Measurements from ENCODE around the gene PDE1A. TPM values are rescaled to one million over a fixed set of nuclear protein-coding genes. Genes with fewer than 3 reads are reported as not detected.

The PDE1A gene
- total RNA-seq, 1 experiment from 2014 or later, result 0.15 TPM

DNA sequence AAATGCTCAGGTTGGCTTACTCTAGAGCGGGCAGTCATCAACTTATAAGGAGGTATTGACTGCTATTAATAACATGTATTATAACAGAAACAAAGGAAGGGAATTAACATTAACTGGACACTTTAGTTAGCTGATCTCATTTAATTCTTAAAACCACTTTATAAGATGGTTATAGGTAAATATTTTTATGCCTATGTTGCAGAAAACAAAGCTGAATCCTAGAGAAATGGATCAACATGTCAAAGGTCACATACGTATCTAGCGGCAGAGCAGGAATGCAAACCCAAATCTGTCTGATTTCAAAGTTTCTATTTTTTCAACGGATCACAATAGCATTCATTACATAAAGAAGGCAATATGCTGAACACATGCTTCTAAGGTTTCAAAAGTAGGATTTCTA lies 200.0 kb downstream of the PDE1A start:
- no peaks in the 10 kb centered on the region for H3K4me1 ChIP-seq (ENCODE audit: low read length)
- no peaks in the 10 kb centered on the region for H4K20me1 ChIP-seq (ENCODE audit: insufficient read depth, low read depth, low read length)
- DNase-seq, result no peak
- no peaks in the 10 kb centered on the region for H3K9me2 ChIP-seq (replicated peaks; ENCODE audit: insufficient read depth, low read length)
- H3K79me2 ChIP-seq (ENCODE audit: low read length), result no peaks in the 10 kb centered on the region
- H3K9me3 ChIP-seq (ENCODE audit: low read length), result no peaks in the 10 kb centered on the region
- H2AFZ ChIP-seq (ENCODE audit: low read length), result no peak overlapping the region
- no peak overlapping the region for H3K4me2 ChIP-seq (ENCODE audit: low read depth, low read length, poor library complexity, severe bottlenecking)
- H3K27ac ChIP-seq (ENCODE audit: low read length), result no peak overlapping the region
- H3K9ac ChIP-seq (ENCODE audit: low read length), result no peak overlapping the region
- no peaks in the 10 kb centered on the region for H3K27me3 ChIP-seq (ENCODE audit: low read length)
- no peak overlapping the region for H3K4me3 ChIP-seq (ENCODE audit: low read length)
- H3K36me3 ChIP-seq (ENCODE audit: insufficient read depth, low read length), result no peaks in the 10 kb centered on the region

DNA sequence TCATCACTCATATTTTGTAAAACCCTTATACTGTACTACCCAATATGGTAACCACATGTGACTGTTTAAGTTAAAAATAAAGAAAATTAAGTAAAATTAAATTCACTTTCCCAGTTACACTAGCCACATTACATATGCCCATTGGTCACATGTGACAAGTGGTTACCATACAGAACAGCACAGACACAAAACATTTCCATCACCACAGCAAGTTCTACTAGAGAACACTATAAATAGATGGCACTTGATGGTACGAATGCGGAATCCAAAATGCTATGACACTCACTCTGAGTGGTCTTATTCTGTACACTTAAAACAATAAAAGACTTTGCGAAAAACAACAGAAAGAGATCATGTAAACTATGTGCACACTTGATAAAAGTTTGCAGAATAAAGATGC lies 202.2 kb downstream of the PDE1A start:
- no peaks in the 10 kb centered on the region for H3K9me3 ChIP-seq (ENCODE audit: low read length)
- no peaks in the 10 kb centered on the region for H3K36me3 ChIP-seq (ENCODE audit: insufficient read depth, low read length)
- H3K9me2 ChIP-seq (replicated peaks; ENCODE audit: insufficient read depth, low read length), result no peaks in the 10 kb centered on the region
- H3K4me3 ChIP-seq (ENCODE audit: low read length), result no peak overlapping the region
- no peaks in the 10 kb centered on the region for H4K20me1 ChIP-seq (ENCODE audit: insufficient read depth, low read depth, low read length)
- H3K9ac ChIP-seq (ENCODE audit: low read length), result no peak overlapping the region
- H3K27ac ChIP-seq (ENCODE audit: low read length), result no peak overlapping the region
- H3K4me2 ChIP-seq (ENCODE audit: low read depth, low read length, poor library complexity, severe bottlenecking), result no peak overlapping the region
- H3K79me2 ChIP-seq (ENCODE audit: low read length), result no peaks in the 10 kb centered on the region
- no peak overlapping the region for H2AFZ ChIP-seq (ENCODE audit: low read length)
- H3K27me3 ChIP-seq (ENCODE audit: low read length), result no peaks in the 10 kb centered on the region
- no peak for DNase-seq
- H3K4me1 ChIP-seq (ENCODE audit: low read length), result no peaks in the 10 kb centered on the region

- H3K27me3 ChIP-seq (ENCODE audit: low read length), result no peaks in the 10 kb centered on the region
- no peaks in the 10 kb centered on the region for H4K20me1 ChIP-seq (ENCODE audit: insufficient read depth, low read depth, low read length)
- H2AFZ ChIP-seq (ENCODE audit: low read length), result no peak overlapping the region
- H3K27ac ChIP-seq (ENCODE audit: low read length), result no peak overlapping the region
- no peaks in the 10 kb centered on the region for H3K36me3 ChIP-seq (ENCODE audit: insufficient read depth, low read length)
- H3K4me3 ChIP-seq (ENCODE audit: low read length), result no peak overlapping the region
- no peaks in the 10 kb centered on the region for H3K9me2 ChIP-seq (replicated peaks; ENCODE audit: insufficient read depth, low read length)
- H3K9ac ChIP-seq (ENCODE audit: low read length), result no peak overlapping the region
- H3K4me1 ChIP-seq (ENCODE audit: low read length), result no peaks in the 10 kb centered on the region
- no peaks in the 10 kb centered on the region for H3K79me2 ChIP-seq (ENCODE audit: low read length)
- no peaks in the 10 kb centered on the region for H3K9me3 ChIP-seq (ENCODE audit: low read length)
- H3K4me2 ChIP-seq (ENCODE audit: low read depth, low read length, poor library complexity, severe bottlenecking), result no peak overlapping the region
- DNase-seq, result no peak
Measured at GRCh38 chr2:182220998-182221397, 205.8 kb downstream of the PDE1A start.

DNA sequence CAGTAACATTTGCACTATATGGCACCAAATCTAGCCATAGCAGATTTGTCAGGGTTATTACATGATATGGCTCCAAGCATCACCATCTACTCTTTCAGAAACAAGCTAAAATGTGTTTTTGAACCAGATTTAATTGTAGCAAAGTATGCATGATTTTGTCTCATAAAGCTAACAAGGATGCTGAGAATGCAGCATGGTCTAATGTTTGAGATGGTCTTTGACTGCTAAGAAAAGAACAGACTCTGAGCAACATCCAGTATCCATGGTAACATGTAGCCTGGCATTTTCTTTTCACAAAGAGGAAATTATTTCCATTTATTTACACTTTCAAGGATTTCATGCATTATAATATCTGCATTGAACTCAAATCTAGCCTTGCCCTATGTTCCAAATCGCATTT lies 206.5 kb downstream of the PDE1A start:
- DNase-seq, result no peak
- Histone ChIP-seq H3K4me1 (ENCODE audit: low read length) (no peaks in the 10 kb centered on the region), H3K9ac (ENCODE audit: low read length) (no peak overlapping the region), H3K27ac (ENCODE audit: low read length) (no peak overlapping the region), H3K9me2 (replicated peaks; ENCODE audit: insufficient read depth, low read length) (no peaks in the 10 kb centered on the region), H3K9me3 (ENCODE audit: low read length) (no peaks in the 10 kb centered on the region), H3K27me3 (ENCODE audit: low read length) (no peaks in the 10 kb centered on the region), H3K79me2 (ENCODE audit: low read length) (no peaks in the 10 kb centered on the region), H3K4me2 (ENCODE audit: low read depth, low read length, poor library complexity, severe bottlenecking) (no peak overlapping the region), H3K36me3 (ENCODE audit: insufficient read depth, low read length) (no peaks in the 10 kb centered on the region), H2AFZ (ENCODE audit: low read length) (no peak overlapping the region), H3K4me3 (ENCODE audit: low read length) (no peak overlapping the region), H4K20me1 (ENCODE audit: insufficient read depth, low read depth, low read length) (no peaks in the 10 kb centered on the region)

- Histone ChIP-seq H3K9me3 (ENCODE audit: low read length) (no peaks in the 10 kb centered on the region), H3K4me3 (ENCODE audit: low read length) (no peak overlapping the region), H3K4me2 (ENCODE audit: low read depth, low read length, poor library complexity, severe bottlenecking) (no peak overlapping the region), H3K27me3 (ENCODE audit: low read length) (no peaks in the 10 kb centered on the region), H3K9me2 (replicated peaks; ENCODE audit: insufficient read depth, low read length) (no peaks in the 10 kb centered on the region), H2AFZ (ENCODE audit: low read length) (no peak overlapping the region), H3K4me1 (ENCODE audit: low read length) (0 out of 2 replicates have a peak, but pooled peaks cover 2% of the 10 kb centered on the region), H3K27ac (ENCODE audit: low read length) (no peak overlapping the region), H3K9ac (ENCODE audit: low read length) (no peak overlapping the region), H3K79me2 (ENCODE audit: low read length) (no peaks in the 10 kb centered on the region), H4K20me1 (ENCODE audit: insufficient read depth, low read depth, low read length) (no peaks in the 10 kb centered on the region), H3K36me3 (ENCODE audit: insufficient read depth, low read length) (no peaks in the 10 kb centered on the region)
- DNase-seq, result no peak
Measured at GRCh38 chr2:182210669-182211068, 216.2 kb downstream of the PDE1A start.

DNA sequence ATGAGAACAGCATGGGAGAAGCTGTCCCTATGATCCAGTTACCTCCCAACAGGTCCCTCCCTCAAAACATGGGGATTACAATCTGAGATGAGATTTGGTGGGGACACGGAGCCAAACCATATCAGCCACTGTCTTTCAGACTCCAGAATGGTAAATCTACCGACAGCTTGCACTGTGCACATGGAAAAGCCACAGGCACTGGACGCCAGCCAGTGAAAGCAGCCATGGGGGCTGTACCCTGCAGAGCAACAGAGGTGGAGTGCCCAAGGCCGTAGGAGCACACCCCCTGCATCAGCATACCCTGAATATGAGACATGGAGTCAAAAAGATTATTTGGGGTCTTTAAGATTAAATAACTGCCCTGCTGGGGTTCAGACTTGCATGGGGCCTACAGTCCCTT lies 218.4 kb downstream of the PDE1A start:
- Histone ChIP-seq H3K4me3 (ENCODE audit: low read length) (no peak overlapping the region), H3K36me3 (ENCODE audit: insufficient read depth, low read length) (no peaks in the 10 kb centered on the region), H3K79me2 (ENCODE audit: low read length) (no peaks in the 10 kb centered on the region), H3K9me2 (replicated peaks; ENCODE audit: insufficient read depth, low read length) (no peaks in the 10 kb centered on the region), H3K9ac (ENCODE audit: low read length) (no peak overlapping the region), H3K9me3 (ENCODE audit: low read length) (no peaks in the 10 kb centered on the region), H3K27ac (ENCODE audit: low read length) (no peak overlapping the region), H3K4me1 (ENCODE audit: low read length) (0 out of 2 replicates have a peak, but pooled peaks cover 2% of the 10 kb centered on the region), H3K4me2 (ENCODE audit: low read depth, low read length, poor library complexity, severe bottlenecking) (no peak overlapping the region), H3K27me3 (ENCODE audit: low read length) (no peaks in the 10 kb centered on the region), H4K20me1 (ENCODE audit: insufficient read depth, low read depth, low read length) (no peaks in the 10 kb centered on the region), H2AFZ (ENCODE audit: low read length) (no peak overlapping the region)
- no peak for DNase-seq

GRCh38 chr2:182207049-182207746 lies 219.6 kb downstream of the PDE1A start:
- Histone ChIP-seq H3K4me1 (ENCODE audit: low read length) (0 out of 2 replicates have a peak, but pooled peaks cover 2% of the 10 kb centered on the region), H3K27me3 (ENCODE audit: low read length) (no peaks in the 10 kb centered on the region), H2AFZ (ENCODE audit: low read length) (no peak overlapping the region), H3K36me3 (ENCODE audit: insufficient read depth, low read length) (no peaks in the 10 kb centered on the region), H3K9me3 (ENCODE audit: low read length) (no peaks in the 10 kb centered on the region), H4K20me1 (ENCODE audit: insufficient read depth, low read depth, low read length) (no peaks in the 10 kb centered on the region), H3K79me2 (ENCODE audit: low read length) (no peaks in the 10 kb centered on the region), H3K9ac (ENCODE audit: low read length) (no peak overlapping the region), H3K4me3 (ENCODE audit: low read length) (no peak overlapping the region), H3K27ac (ENCODE audit: low read length) (no peak overlapping the region), H3K4me2 (ENCODE audit: low read depth, low read length, poor library complexity, severe bottlenecking) (no peak overlapping the region), H3K9me2 (replicated peaks; ENCODE audit: insufficient read depth, low read length) (no peaks in the 10 kb centered on the region)
- DNase-seq, result no peak

DNA sequence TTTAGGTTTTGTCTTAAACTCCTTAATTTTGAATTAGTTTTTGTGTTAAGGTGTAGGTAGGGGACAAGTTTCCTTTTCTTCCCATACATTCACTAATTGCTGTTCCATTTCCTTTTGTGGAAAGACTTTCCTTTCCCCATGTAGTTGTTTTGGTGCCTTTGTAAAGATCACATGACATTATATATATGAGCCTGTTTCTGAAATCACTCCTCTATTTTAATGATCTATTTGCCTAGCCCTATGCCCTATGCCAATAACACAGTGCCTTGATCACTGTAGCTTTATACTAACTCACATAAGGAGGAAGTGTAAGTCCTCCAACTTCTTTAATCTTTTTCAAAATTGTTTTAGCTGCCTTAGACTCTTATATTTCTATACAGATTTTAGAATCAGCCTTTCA lies 229.3 kb downstream of the PDE1A start:
- Histone ChIP-seq H3K4me2 (ENCODE audit: low read depth, low read length, poor library complexity, severe bottlenecking) (no peak overlapping the region), H4K20me1 (ENCODE audit: insufficient read depth, low read depth, low read length) (no peaks in the 10 kb centered on the region), H3K4me3 (ENCODE audit: low read length) (no peak overlapping the region), H3K4me1 (ENCODE audit: low read length) (no peaks in the 10 kb centered on the region), H2AFZ (ENCODE audit: low read length) (no peak overlapping the region), H3K27me3 (ENCODE audit: low read length) (no peaks in the 10 kb centered on the region), H3K79me2 (ENCODE audit: low read length) (no peaks in the 10 kb centered on the region), H3K9me3 (ENCODE audit: low read length) (no peaks in the 10 kb centered on the region), H3K36me3 (ENCODE audit: insufficient read depth, low read length) (no peaks in the 10 kb centered on the region), H3K27ac (ENCODE audit: low read length) (no peak overlapping the region), H3K9me2 (replicated peaks; ENCODE audit: insufficient read depth, low read length) (no peaks in the 10 kb centered on the region), H3K9ac (ENCODE audit: low read length) (no peak overlapping the region)
- no peak for DNase-seq

All from Karpas-422 (cell line).